Left ventricle myocardium inferior (tissue), 1 donor: ENCODE measurements around the gene OPN4. TPM values are rescaled to one million over a fixed set of nuclear protein-coding genes. Genes with fewer than 3 reads are reported as not detected.

ENCODE experiments used
- DNase-seq: peaks from one replicate; pipeline ENCODE4 v3.0.0-alpha.2; 2020
- H3K27ac ChIP-seq: fragments of 200-600 bp; replicated peaks from 2 replicates; pipeline ENCODE4 v1.8.0; 2021
- H3K27me3 ChIP-seq: fragments of 200-600 bp; 2 replicates; pipeline ENCODE4 v1.8.0; 2021; ENCODE audit warnings: low read depth
- H3K36me3 ChIP-seq: fragments of 200-600 bp; 2 replicates; pipeline ENCODE4 v1.8.0; 2021
- H3K4me1 ChIP-seq: fragments of 200-600 bp; 2 replicates; pipeline ENCODE4 v1.8.0; 2021
- H3K4me3 ChIP-seq: fragments of 200-600 bp; 2 replicates; pipeline ENCODE4 v1.8.0; 2021; ENCODE audit warnings: mild to moderate bottlenecking, moderate library complexity
- H3K9me3 ChIP-seq: fragments of 200-600 bp; replicated peaks from 2 replicates; pipeline ENCODE4 v1.8.0; 2021
- intact Hi-C: fragments of 100-400 bp; cut with micrococcal nuclease; formaldehyde crosslinking; loops from one replicate; pipeline ENCODE4 v1.11.0; 2022
- total RNA-seq: library from RNA; stranded (reverse); fragmentation: NEBNext Ultra II Directional; extraction: Animal tissue kit (Norgen Biotek cat#: 25700); gene quantifications from one replicate; pipeline ENCODE4 v1.2.1, GENCODE V29; 2021
- TF ChIP-seq, protein P1 (sequence below): fragments of 200-600 bp; IDR thresholded peaks from 2 replicates; pipeline ENCODE4 v1.8.0; 2021; ENCODE audit warnings: antibody characterized with exemption, mild to moderate bottlenecking, borderline replicate concordance
- donor health status: DM: no; HTN: yes; CAD: no; lungs with severe emphysema.

Gene OPN4
- total RNA-seq, 1 donor from 2014 or later = 0.25 TPM

DNA sequence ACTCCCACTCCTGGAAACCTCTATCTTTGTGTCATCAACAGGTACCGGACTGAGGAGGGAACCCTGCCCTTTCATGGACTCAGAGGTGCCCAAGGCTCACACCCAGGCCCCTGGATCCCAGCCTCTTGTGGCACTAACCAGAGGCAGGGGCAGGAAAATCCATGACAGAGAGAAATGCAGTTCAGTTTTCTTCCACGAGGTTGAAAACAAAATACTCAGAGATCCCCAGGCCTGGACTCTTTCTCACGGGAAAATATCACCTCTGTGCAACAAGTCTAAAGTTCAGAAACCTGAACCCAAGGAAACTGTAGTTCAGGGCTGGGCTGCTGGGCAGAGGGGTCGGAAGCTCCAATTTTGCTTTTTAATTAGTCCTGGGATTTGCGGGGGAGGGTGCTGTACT lies 21.4 kb upstream of the OPN4 start:
- Histone ChIP-seq H3K27ac (peak overlapping the region; percentile 75), H3K9me3 (no peaks in the 10 kb centered on the region), H3K4me1 (peaks cover 32% of the 10 kb centered on the region), H3K27me3 (peaks cover 51% of the 10 kb centered on the region), H3K4me3 (no peak overlapping the region), H3K36me3 (no peaks in the 10 kb centered on the region)
- intact Hi-C loops = no loop called here
- TF ChIP-seq, protein P1, sequence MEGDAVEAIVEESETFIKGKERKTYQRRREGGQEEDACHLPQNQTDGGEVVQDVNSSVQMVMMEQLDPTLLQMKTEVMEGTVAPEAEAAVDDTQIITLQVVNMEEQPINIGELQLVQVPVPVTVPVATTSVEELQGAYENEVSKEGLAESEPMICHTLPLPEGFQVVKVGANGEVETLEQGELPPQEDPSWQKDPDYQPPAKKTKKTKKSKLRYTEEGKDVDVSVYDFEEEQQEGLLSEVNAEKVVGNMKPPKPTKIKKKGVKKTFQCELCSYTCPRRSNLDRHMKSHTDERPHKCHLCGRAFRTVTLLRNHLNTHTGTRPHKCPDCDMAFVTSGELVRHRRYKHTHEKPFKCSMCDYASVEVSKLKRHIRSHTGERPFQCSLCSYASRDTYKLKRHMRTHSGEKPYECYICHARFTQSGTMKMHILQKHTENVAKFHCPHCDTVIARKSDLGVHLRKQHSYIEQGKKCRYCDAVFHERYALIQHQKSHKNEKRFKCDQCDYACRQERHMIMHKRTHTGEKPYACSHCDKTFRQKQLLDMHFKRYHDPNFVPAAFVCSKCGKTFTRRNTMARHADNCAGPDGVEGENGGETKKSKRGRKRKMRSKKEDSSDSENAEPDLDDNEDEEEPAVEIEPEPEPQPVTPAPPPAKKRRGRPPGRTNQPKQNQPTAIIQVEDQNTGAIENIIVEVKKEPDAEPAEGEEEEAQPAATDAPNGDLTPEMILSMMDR = no peak
- no peak for DNase-seq

- Histone ChIP-seq H3K4me3 (no peak overlapping the region), H3K4me1 (peaks cover 23% of the 10 kb centered on the region), H3K27me3 (peaks cover 43% of the 10 kb centered on the region), H3K36me3 (no peaks in the 10 kb centered on the region), H3K9me3 (no peaks in the 10 kb centered on the region), H3K27ac (no peak overlapping the region)
- no peak for DNase-seq
- TF ChIP-seq, protein P1 = no peak
- intact Hi-C loops = loop anchor here (5.0 kb wide), 1 partner anchor 267 kb away; no protein-coding TSS in a partner anchor
These were observed 18.9 kb upstream of the OPN4 start for GRCh38 chr10:86635402-86635801.

DNA sequence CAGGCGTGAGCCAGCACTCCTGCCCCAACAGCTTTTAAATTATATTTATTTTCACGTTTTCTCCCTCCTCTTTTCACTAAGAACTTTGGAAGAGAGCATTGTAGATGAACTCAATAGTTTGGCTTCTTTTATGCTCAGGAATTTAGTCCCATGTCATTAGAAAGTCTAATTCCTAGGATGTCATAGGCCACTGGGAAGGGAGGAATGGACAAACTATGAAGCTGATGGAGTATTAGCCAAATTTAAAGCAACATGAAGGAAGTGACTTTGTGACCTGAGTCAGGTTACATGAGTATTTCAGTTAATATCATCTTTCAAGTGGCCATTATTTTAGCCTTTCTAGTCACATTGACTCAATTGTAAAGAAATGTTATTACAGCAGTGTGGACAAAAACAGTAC lies 18.0 kb upstream of the OPN4 start:
- no peak for DNase-seq
- intact Hi-C loops = loop anchor here (5.0 kb wide), 1 partner anchor 266 kb away; no protein-coding TSS in a partner anchor
- H3K27me3 ChIP-seq = peaks cover 41% of the 10 kb centered on the region
- H3K4me1 ChIP-seq = peaks cover 15% of the 10 kb centered on the region
- no peaks in the 10 kb centered on the region for H3K9me3 ChIP-seq
- TF ChIP-seq, protein P1 = no peak
- H3K4me3 ChIP-seq = no peak overlapping the region
- no peaks in the 10 kb centered on the region for H3K36me3 ChIP-seq
- H3K27ac ChIP-seq = no peak overlapping the region

DNA sequence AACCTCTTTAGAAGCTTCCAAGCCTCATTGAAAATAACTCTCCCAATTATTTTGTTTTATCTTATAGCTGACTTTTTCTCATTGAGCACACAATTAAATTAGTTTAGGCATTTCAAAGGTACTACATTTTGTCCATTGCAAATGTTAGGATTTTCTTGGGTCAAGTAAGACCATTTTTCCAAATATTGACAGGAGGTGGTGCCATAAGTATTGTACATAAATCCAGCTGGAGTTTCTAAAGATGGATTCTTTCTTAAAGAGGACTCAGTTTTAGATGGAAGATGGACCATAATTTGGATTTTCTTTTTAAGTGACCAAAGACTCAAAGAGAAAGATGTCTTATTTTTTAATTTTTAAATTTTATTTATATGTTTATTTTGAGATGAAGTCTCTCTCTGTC lies 12.3 kb upstream of the OPN4 start:
- TF ChIP-seq, protein P1 = no peak
- intact Hi-C loops = no loop called here
- no peak overlapping the region for H3K27ac ChIP-seq
- DNase-seq = no peak
- peaks cover 23% of the 10 kb centered on the region for H3K4me1 ChIP-seq
- no peak overlapping the region for H3K4me3 ChIP-seq
- no peaks in the 10 kb centered on the region for H3K36me3 ChIP-seq
- H3K9me3 ChIP-seq = no peaks in the 10 kb centered on the region
- peaks cover 4% of the 10 kb centered on the region for H3K27me3 ChIP-seq

GRCh38 chr10:86642499-86642898 lies 11.8 kb upstream of the OPN4 start:
- intact Hi-C loops = no loop called here
- TF ChIP-seq, protein P1 = no peak

More at GRCh38 chr10:86642499-86642898, 11.8 kb upstream of the OPN4 start:
- no peak for DNase-seq
- Histone ChIP-seq H3K27me3 (peaks cover 4% of the 10 kb centered on the region), H3K4me3 (no peak overlapping the region), H3K36me3 (no peaks in the 10 kb centered on the region), H3K27ac (no peak overlapping the region), H3K9me3 (no peaks in the 10 kb centered on the region), H3K4me1 (peaks cover 23% of the 10 kb centered on the region)
